NCI-H1417 treated with DMSO at 0.1 percent for 48 hours (cell line): ENCODE data around the gene ATR.
"Not testable (repeated sequence)": the region's sequence is repeated elsewhere in the genome, so short reads cannot be mapped to it uniquely, and the experiment has no call there.

Experiments used
- DNase-seq: peaks from one replicate; lab custom pipeline; 2025; lab: John Stamatoyannopoulos, UW

Gene ATR

DNA sequence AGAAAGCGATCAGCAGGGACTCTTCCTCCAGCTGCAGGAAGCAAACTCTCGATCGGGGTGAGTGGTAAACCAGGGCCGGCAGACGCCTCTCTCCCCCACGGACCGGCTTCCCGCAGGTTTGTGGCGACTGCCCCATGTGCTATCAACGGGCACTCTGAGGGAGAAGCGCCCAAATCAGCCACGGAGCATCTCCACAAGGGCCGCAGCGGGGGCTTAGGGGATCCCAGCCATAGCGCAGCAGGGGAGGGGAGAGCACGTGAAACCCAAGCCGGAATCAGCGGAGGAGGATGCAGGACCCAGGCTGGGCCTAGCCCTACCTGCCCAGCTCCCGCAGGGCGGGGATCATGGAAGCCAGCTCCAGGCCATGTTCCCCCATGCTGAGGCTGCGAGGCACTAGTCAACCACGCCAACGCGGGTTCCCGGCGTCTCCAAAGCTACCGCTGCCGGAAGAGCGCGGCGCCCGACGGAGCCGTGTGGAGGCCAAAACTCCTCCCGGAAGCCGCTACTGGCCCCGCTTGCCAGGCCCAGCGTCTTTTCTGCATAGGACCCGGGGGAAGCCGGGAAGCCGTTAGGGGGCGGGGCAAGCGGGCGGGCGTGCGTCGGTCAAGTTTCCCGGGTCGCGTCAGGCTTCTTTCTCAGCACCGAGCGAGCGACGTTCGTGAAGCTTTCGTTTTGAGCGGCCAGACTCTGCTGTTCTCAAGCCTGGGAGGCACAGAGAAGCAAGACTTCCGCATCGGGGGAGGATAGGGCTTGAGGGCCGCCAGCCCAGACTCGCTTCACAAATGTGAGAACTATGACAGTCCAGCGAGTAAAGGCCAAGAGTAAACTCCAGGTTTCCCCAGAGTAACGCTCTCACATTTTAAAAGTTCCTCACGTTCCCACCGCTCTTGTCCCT is at the start of gene ATR:
TSS of gene ATR (minus strand) at position 405 of the 895 bp plus-strand sequence. CDS start at position 376, 29 bp downstream.
- DNase-seq: peak; percentile 72

DNA sequence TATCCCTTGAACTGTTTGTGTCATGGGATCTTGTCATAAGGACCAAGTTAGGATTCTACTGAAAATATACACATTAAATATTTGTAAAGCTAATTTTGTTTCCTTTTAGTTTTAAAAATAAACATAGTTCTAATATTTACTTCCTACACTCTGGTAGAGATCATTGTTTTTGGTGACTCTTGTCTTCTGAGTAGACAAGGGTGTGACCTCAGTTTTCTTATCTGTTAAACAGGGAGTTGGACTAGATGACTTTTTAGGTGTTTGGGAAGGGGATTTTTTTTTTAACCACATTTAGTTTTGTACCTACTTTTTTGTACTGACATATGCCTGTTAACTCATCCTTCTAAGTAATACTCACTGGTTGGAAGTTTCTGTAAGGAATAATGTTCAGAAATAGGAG is 48.4 kb upstream of the ATR start:
- no peak for DNase-seq

DNA sequence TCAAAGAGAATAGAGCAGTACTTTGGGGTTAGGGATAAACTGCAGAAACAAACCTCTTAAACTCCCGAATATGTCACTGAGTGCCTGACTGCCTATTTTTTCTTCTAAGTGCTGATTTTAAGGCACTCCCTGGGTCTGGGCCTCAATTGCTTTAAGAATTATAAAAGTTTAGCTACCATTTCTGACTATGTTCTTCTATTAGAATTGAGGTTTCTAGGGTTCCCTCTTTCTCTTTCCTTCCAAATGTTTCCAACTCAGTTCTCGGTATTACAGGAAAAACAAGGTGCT is 46.6 kb upstream of the ATR start:
- DNase-seq: no peak

DNA sequence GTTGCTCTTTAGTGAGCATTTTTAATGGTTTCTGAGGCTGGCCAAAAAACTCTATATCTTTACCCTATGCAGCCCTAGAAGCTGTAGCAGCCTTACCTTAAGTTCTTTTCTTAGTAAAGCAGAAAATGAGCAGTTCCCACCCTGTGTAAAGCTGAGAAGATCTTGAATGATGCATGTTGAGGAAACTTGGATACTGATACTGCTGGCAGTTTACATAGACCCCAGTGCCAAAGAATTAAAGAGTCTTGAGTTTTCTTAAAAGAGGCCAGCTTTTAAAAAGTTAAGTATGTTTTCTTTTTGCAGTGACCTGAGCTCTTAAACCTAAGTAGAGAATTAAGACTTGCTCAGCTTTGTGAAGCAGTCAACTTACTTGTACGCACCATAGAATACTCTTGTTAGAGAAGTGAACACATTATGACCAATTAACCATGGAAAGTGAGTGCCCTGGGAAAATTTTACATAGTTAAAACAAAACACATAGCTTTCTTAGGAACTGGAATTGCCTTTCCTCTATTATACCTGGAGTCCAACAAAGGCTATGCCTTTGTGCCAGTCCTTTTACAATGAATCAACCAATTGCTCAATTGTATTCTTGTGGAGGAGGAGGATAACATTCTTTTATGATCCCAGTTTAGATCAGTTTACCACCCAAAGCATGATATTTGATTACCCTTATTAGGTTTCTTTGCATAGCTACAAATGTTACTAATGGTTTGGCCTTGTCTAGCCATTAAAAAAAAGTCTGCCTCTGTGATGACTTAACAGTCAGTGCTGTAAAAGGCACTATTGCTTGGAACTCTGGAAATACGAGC is 46.0 kb upstream of the ATR start:
- DNase-seq: no peak

DNA sequence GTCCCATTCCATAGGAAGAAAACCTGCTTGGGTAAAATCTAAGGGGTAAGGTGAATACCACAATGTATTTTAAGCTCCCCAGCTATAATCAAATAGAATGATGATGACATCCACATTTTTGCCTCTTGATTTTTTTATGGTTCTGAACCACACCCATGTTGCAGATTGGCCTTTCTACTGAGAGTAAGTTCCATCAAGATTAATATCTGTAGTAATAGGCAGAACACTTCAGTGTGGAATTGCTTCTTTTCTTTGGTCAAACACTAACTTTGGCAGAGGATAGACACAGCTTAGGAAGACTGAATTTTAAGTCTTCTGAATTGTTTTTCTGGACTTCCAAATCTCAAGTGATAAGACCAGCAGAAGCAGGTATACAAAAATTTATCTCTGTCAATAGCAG is 44.7 kb upstream of the ATR start:
- DNase-seq: no peak

DNA sequence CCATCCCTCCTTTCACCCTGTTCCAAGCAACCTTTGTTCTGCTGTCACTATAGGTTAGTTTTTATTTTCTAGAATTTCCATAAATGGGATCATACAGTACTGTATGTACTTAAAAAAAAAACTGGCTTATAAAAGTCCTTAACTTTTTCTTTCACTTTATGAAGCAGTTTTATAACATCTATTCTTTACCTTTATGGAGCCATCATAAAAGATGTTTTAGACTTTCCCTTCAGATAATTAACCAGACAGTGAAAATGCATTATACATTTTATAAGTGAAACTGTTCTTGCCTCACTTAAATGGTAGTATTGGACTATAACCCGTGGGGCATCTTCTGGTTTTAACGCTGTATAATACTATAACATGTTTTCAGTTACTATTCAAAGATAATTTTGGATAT is 43.9 kb upstream of the ATR start:
- DNase-seq: no peak

DNA sequence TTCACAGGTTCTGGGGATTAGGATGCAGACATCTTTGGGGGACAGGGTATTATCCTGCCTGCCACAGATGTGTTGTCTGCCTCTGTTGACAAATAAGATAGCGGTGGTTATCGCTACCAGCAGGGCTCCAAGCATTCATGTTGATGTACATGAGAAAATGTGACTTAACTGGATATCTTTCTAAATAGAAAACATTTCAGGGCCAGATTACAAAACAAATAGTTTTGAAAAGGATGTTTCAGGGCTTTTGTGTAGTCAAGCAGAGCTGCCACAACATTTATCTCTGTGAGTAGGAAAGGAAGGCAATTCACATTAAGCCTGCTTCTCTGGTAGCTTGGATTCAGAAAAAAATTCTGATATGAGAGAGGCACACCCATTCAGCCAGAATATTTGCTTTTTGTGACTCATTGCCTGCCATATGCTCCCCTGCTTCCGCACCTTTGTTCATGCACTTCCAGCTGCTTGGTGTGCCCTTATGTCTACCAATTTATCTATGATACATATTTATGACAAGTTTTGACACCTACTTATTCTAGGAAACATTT is 40.5 kb upstream of the ATR start:
- DNase-seq: peak; percentile 15

DNA sequence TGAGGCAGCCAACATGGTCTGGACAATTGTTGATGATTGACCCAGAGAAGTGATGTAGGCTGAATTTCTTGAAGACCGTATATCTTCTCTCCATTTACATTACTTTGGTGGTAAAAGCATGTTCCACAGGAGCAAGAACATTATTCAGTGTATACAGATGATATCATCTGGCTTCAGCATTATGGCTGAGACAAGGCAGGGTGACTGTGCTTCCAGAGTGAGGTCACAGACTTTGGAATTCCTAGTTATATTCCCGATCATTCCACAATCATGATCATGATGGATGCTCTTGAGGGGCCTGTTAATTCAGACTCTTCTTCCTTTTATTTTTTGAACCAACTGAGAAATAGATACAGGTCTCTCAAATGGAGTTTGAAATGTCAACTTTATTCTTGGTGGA is 36.6 kb upstream of the ATR start:
- no peak for DNase-seq

DNA sequence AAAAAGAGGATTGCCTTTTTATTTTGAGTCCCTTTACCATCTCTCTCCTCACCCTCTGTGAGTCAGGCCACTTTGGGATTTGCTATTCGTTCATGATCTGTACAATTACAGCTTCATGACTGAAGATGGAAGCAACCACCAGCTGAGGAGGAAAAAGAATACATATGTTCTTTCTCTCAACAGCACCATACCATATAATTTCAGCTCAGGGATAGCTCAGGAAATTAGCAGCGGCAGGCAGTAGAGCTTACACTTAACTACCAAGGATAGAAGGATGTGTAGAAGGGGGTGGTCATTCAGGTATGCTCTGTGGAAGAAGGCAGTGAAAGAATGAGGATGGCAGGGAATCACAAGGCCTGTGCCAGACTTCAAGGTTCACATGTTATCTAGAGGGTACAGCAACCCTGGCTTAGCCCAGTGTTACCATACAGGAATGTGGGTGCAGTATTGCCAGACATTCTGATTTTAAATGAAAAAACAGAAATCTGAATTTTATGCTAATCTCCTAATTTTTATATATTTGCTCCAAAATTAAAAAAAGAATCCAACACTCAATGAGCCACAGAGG is 35.6 kb upstream of the ATR start:
- no peak for DNase-seq

DNA sequence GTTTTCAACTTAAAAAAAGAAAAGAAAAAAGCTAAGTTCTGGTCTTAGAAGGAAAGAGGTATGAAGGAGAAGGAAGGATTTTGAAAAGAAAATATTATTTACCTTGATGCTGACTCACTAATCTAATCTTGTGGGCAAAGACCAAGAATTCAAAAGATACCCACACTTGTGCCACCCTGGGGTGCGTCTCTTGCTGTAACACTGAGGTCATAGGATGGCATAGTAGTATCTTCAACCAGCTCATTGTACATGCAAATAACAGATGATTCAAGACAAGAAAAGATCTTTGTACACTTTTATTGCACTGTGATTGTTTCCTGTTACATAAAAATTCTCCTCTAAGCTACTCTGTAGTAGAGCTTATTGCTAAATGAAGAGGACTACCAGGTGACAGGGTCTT is 35.0 kb upstream of the ATR start:
- no peak for DNase-seq

DNA sequence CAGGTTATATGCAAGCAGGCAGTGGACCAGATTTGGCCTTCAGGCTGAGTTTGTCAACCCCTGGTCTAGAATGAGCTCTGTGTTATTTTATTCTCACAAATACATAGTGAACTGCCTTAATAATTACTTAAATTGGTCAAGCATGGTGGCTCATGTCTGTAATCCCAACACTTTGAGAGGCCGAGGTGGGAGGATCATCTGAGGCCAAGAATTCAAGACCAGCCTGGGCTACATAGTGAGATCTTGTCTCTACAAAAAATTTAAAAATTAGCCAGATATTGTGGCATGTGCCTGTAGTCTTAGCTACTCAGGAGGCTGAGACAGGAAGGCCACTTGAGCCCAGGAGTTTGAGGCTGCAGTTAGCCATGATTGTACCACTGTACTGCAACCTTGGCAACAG is 32.7 kb upstream of the ATR start:
- no peak for DNase-seq

DNA sequence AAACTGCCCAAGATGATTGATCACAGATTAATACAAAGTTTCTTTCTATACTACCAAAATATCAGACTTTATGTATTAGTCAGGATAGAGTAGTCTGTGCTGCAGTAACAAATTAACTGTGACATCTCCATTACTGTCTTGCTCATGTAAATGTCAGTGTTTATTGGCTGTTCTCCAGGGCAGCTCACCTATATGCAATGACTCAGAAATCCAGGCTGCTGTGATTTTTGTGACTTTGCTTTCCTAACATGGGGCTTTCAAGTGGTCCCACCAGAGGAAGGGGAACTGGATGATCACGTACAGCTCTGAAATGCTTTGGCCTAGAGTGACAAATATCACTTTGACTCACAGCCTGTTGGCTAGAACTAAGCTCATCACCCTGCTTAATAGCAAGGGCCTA is 30.6 kb upstream of the ATR start:
- DNase-seq: no peak

DNA sequence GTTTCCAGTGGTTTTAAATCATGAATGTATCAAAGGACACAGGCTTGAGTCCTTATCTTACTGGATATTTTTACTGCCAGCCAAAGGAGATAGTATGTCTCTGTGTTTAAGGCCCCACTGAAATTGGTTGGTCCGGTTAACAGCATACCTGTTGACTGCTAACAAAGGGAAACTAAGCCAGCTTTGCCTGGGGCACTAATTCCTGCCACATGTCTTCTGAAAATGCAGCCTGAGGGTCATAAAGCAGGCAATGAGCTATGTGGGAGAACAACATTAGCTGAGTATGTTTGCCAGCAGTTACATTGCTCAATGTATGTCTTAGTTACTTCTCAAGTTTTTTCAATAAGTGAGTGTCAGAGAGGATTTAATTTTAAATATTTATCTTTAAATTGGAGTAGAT is 30.1 kb upstream of the ATR start:
- no peak for DNase-seq

DNA sequence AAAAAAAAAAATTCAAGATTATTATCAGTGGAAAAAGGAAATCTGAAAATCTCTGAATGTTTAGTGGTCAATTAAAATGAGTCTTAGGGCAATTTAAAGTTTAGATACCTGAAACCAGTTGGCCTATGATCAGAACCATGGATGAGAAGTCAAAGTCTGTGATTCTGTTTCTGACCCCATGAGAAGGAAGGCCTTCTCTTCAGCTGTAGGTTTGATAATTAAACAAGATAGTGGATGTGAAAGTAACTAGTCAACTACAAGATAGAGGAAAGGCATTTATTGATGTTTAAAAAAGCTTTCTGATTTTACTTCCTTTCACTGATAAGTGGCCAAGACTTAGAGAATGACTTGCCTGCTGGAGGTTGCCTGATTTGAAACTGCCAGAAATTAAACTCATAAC is 26.4 kb upstream of the ATR start:
- no peak for DNase-seq

DNA sequence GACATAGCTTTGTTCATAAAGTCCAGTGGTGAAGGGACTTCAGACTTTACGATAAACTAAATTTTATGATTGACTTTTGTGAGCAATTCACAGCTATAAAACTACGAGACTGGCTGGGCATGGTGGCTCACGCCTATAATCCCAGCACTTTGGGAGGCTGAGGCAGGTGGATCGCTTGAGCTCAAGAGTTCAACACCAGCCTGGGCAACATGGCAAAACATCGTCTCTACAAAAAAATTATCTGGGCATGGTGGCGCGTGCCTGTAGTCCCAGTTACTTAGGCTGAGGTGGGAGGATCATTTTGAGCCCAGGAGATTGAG is 24.8 kb upstream of the ATR start:
- DNase-seq: not testable (repeated sequence)

DNA sequence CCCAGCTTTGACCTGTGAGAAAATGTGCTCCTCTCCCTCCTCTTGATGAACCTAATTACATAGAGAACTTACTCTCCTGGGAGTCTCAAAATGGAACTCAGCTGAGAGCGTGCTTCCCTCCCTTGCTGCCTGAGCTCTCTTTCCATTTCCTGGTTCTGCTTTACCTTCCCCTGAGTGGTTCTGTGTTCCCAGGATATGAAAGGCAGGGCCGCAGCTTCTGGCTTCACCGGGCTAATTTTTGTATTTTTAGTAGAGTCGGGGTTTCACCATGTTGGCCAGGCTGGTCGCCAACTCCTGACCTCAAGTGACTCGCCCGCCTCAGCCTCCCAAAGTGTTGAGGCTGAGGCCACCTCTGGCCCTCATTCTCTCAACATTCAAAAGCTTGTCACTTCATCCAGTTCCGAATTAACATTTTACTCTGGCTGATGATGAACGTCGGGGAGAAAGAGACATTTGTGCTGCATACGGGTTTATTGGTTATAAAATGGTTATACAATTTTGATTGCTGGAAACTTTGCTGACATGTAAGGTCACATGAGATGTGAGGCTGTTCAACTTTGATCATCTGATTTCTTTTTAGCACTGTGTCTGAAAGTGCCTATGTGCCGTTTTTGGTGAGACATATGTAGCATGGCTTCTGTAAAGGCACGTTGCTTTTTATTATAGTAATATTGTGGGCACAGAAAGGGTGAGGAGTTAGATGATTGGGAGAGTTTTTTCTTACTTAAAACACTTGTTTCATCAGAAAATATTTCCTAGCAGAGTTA is 24.3 kb upstream of the ATR start:
- no peak for DNase-seq

DNA sequence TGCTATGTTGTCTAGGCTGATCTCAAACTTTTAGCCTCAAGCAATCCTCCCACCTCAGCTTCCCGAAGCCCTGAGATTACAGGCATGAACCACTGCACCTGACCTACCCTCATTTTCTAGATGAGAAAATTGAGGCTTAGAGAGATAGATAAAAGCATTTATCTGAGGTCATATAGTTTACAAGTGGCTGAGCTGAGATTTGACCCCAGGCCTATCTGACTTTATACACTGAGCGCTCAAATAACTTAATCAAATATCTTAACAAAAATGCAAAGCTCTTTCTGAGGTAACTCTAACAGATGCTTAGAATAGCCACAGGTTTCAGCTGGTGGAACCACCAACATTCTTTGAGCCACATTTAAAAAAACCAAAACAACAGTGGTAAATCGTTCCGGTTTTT is 23.2 kb upstream of the ATR start:
- no peak for DNase-seq

DNA sequence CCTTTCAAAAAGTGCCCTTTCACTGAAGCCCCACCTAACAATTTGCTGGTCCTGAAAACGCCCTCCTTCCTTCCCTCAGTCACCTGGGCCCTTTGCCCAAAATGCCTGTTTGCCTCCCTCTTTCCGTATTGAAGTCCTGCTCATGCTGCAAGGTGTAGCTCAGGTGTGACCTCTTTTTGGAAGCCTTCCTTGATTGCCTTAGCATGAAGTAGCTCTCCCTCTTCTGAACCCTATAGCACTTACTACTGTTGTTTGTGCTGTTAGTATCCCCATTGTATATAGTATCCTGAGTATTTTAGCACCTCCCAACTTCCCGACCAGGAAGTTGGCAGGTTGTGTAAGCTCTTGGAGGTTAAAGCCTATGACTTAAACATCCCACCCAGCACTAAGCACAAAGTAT is 19.4 kb upstream of the ATR start:
- DNase-seq: no peak

DNA sequence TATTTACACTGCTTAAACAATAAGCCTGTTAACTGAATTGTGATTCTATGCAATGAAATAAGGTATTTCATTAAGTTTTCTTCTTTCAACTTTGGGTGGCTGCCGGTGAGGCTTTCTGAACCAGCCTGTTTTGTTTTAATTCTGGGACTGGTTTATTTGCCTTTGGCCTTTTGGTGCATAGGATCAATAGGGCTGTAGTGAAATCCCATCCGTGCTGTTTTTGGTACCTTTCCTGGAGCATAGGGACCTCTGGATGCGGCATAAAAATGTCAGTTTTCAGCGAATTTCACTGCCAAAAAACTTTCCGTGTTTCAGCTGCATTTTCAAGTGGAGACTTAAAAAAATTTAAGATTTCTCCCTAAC is 18.2 kb upstream of the ATR start:
- no peak for DNase-seq

DNA sequence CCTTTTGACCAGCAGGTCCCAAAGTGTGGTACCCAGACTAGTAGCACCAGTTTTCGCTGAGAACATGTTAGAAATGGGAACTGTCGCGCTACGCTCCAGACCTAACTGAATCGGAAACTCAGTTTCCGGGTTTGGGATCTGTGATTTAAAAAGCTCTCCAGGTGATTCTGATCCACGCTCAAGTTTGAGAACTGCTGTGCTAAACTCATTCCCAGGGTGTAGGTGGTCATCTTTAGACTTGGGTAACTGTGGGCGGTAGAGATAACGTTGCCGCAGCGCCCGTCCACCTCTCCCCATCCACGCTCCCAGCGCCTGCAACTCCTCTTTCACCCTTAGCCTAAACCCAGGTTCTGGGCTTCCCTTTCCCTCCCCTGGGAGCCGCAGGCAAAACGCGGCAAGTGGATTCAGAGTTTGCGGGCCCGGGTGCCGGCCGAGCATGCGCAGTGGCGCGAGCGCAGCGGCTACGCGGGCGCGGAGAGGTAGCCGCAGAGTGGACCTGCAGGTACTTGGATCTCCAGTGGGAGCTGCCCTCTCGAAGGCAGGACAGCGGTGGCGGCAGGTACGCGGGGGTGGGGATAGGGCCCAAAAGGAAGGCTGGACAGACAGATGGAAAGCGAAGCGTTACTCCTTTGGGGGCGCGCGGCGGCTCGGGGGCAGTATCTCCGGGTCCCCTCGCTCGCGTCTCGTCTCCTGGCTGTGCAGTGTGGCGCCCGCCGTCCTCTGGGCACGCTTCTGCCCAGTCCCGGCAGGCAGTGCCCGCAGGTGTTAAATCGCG is 17.6 kb upstream of the ATR start, which contains the start of gene PLS1:
TSS of gene PLS1 (plus strand) at position 443 of the 775 bp plus-strand sequence. CDS start 67,845 bp downstream, outside the sequence.
- DNase-seq: peak; percentile 85

DNA sequence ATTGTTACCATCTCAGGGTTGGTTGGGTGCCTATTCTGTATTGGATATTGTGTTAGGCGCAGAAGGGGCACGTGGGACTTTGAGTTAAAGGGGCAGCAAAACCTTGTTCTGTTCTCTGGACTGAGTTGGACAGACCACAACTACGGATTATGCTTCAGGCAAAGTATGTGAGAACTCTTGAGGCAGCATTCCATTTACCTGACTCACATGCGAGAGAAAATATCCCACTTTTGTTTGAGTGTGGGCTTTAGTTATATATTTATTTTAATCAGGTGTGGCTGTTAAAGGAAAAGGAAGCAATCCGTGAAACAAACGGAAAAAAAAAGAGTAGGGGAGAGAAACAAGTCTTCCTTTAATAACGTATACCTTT is 17.0 kb upstream of the ATR start:
- DNase-seq: no peak

DNA sequence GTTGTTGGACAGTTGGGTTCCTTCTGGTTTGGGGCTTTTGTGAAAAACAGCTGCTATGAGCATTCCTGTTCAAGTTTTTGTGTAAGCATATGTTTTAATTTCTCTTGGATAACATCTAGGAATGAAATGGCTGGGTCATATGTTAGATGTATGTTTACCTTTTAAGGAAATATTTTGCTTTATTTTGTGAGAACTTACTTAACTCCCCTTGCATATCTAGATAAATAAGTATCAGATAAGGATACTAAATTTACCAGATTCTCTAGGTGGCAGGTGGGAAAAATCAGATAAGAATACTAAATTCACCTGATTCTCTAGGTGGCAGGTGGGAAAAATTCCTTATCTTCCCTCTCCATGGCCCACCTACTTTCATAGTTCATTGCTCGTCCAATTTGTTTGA is 16.6 kb upstream of the ATR start:
- DNase-seq: no peak
